ENCODE results near the gene CNGA2. TPM values are rescaled to one million over a fixed set of nuclear protein-coding genes. Genes with fewer than 3 reads are reported as not detected.

The CNGA2 gene
- total RNA-seq, 1 experiment from 2014 or later = not detected

DNA sequence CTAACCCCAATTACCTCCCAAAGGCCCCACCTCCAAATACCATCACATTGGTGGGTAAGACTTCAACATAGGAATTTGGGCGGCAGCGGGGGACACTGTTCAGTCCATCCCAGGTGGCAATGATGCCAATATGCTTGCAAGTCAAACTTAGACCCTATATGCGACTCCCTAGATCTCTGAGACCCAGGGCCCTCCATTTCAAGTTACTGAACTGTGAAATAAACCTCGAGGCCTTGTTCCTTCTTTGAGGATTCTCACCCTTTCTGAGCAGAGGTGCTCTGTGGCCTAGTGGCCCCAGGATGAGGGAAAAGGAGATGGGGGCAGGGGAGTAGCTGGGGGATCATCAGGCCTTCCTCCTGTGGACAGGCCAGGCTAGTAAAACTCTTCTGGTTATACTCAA lies 44.7 kb downstream of the CNGA2 start:
- intact Hi-C loops (cut with micrococcal nuclease) = no loop called here
- H3K36me3 ChIP-seq (ENCODE audit: control insufficient read depth in 1 of 2, insufficient read depth in 2 of 2, low read length in 2 of 2) = no peaks in the 10 kb centered on the region
- H3K9me3 ChIP-seq (ENCODE audit: control insufficient read depth in 1 of 2, insufficient read depth in 1 of 2, low read depth in 1 of 2, low read length in 2 of 2) = no peaks in the 10 kb centered on the region
- no peaks in the 10 kb centered on the region for H3K9me2 ChIP-seq (ENCODE audit: insufficient read depth)
- DNase-seq (ENCODE audit: low read depth, low spot score) (no peak), ATAC-seq (no peak)
- H3K27me3 ChIP-seq (ENCODE audit: insufficient read depth, low read length) = 0 out of 2 replicates have a peak, but pooled peaks cover 4% of the 10 kb centered on the region
- H3K4me1 ChIP-seq (ENCODE audit: control insufficient read depth in 1 of 2, insufficient read depth in 2 of 2, low read length in 2 of 2) = no peaks in the 10 kb centered on the region
- TF ChIP-seq TCF7L2 (IDR thresholded peaks at IDR 0.05; ENCODE audit: borderline replicate concordance, extremely low read depth, insufficient read depth, insufficient read length) = no peak
- no peak for TF ChIP-seq FOSL1 (IDR thresholded peaks at IDR 0.05; ENCODE audit: low read depth)
- TF ChIP-seq CEBPB (IDR thresholded peaks at IDR 0.05; ENCODE audit: low read depth) = no peak
- no peak overlapping the region for H2AFZ ChIP-seq (ENCODE audit: low read depth, low read length, poor library complexity, severe bottlenecking)
- no peak overlapping the region for H3K9ac ChIP-seq (ENCODE audit: low read length)
- H3K4me3 ChIP-seq (replicated peaks in 1 of 2; ENCODE audit: low read depth in 1 of 2, low read length in 2 of 2) = no peak overlapping the region
- ChIA-PET POLR2A (no interaction called here), RAD21 (ENCODE audit: low non-redundant PET in 1 of 2, low total read pairs in 2 of 2, uncharacterized antibody in 2 of 2, unreplicated experiment in 2 of 2) (no interaction called here), CTCF (no interaction called here)
- no peaks in the 10 kb centered on the region for H3K79me2 ChIP-seq (ENCODE audit: insufficient read depth, low read length)
- BruUV-seq (replicated peaks) = no TSS peak
- H3K27ac ChIP-seq (ENCODE audit: low read depth, low read length) = no peak overlapping the region
- no peaks in the 10 kb centered on the region for H4K20me1 ChIP-seq (ENCODE audit: insufficient read depth)
- no peak overlapping the region for H3K4me2 ChIP-seq (ENCODE audit: low read length)

DNA sequence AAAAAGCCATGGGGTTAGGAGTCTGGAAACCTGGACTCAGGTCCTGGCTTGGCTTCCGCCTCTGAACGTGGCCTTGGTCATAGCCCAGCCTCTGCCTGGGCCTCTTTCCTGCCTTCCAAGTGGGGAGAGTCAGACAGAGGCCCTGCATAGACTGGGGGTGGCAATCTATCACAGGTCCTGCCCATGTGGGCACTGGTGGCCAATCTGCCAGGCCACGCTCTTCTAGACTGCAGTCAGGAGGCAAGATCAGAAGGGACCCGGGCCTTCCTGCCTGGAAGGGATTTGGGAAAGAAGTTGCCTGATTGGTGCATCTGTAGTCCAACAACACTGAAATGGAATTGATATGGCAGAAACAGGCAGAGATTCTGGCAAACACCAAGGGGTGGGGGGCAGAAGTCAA lies 46.1 kb downstream of the CNGA2 start:
- H3K9me2 ChIP-seq (ENCODE audit: insufficient read depth) = no peaks in the 10 kb centered on the region
- H3K4me1 ChIP-seq (ENCODE audit: control insufficient read depth in 1 of 2, insufficient read depth in 2 of 2, low read length in 2 of 2) = no peaks in the 10 kb centered on the region
- no peak overlapping the region for H3K27ac ChIP-seq (ENCODE audit: low read depth, low read length)
- H3K4me2 ChIP-seq (ENCODE audit: low read length) = no peak overlapping the region
- H4K20me1 ChIP-seq (ENCODE audit: insufficient read depth) = no peaks in the 10 kb centered on the region
- no peak for ATAC-seq
- no TSS peak for BruUV-seq (replicated peaks)
- no peaks in the 10 kb centered on the region for H3K36me3 ChIP-seq (ENCODE audit: control insufficient read depth in 1 of 2, insufficient read depth in 2 of 2, low read length in 2 of 2)
- H3K4me3 ChIP-seq (replicated peaks in 1 of 2; ENCODE audit: low read depth in 1 of 2, low read length in 2 of 2) = no peak overlapping the region
- no peak overlapping the region for H3K9ac ChIP-seq (ENCODE audit: low read length)
- H3K9me3 ChIP-seq (ENCODE audit: control insufficient read depth in 1 of 2, insufficient read depth in 1 of 2, low read depth in 1 of 2, low read length in 2 of 2) = no peaks in the 10 kb centered on the region
- no peak for DNase-seq (ENCODE audit: low read depth, low spot score)
- RAD21 ChIA-PET (ENCODE audit: low non-redundant PET in 1 of 2, low total read pairs in 2 of 2, uncharacterized antibody in 2 of 2, unreplicated experiment in 2 of 2) = no interaction called here
- POLR2A ChIA-PET = no interaction called here
- H3K79me2 ChIP-seq (ENCODE audit: insufficient read depth, low read length) = no peaks in the 10 kb centered on the region
- no peak overlapping the region for H2AFZ ChIP-seq (ENCODE audit: low read depth, low read length, poor library complexity, severe bottlenecking)
- intact Hi-C loops (cut with micrococcal nuclease) = no loop called here
- CTCF ChIA-PET = no interaction called here
- H3K27me3 ChIP-seq (ENCODE audit: insufficient read depth, low read length) = 0 out of 2 replicates have a peak, but pooled peaks cover 1% of the 10 kb centered on the region
- no peak for TF ChIP-seq ELF1 (IDR thresholded peaks at IDR 0.05; ENCODE audit: borderline replicate concordance, low read depth)
- TF ChIP-seq CBX3 (IDR thresholded peaks at IDR 0.05; ENCODE audit: low read depth) = no peak
- TF ChIP-seq SRF (IDR thresholded peaks at IDR 0.05; ENCODE audit: low read depth) = no peak
- no peak for TF ChIP-seq TCF7L2 (IDR thresholded peaks at IDR 0.05; ENCODE audit: borderline replicate concordance, extremely low read depth, insufficient read depth, insufficient read length)
- TF ChIP-seq POLR2A (IDR thresholded peaks at IDR 0.05; ENCODE audit: borderline replicate concordance, extremely low read depth, insufficient read depth, insufficient read length) = no peak
- no peak for TF ChIP-seq RAD21 (IDR thresholded peaks at IDR 0.05; ENCODE audit: low read depth)
- TF ChIP-seq, protein P1, sequence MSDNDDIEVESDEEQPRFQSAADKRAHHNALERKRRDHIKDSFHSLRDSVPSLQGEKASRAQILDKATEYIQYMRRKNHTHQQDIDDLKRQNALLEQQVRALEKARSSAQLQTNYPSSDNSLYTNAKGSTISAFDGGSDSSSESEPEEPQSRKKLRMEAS (IDR thresholded peaks at IDR 0.05) = no peak
- no peak for TF ChIP-seq EGR1 (IDR thresholded peaks at IDR 0.05; ENCODE audit: low read depth)
- no peak for TF ChIP-seq CEBPB (IDR thresholded peaks at IDR 0.05; ENCODE audit: low read depth)
- TF ChIP-seq, protein P2, sequence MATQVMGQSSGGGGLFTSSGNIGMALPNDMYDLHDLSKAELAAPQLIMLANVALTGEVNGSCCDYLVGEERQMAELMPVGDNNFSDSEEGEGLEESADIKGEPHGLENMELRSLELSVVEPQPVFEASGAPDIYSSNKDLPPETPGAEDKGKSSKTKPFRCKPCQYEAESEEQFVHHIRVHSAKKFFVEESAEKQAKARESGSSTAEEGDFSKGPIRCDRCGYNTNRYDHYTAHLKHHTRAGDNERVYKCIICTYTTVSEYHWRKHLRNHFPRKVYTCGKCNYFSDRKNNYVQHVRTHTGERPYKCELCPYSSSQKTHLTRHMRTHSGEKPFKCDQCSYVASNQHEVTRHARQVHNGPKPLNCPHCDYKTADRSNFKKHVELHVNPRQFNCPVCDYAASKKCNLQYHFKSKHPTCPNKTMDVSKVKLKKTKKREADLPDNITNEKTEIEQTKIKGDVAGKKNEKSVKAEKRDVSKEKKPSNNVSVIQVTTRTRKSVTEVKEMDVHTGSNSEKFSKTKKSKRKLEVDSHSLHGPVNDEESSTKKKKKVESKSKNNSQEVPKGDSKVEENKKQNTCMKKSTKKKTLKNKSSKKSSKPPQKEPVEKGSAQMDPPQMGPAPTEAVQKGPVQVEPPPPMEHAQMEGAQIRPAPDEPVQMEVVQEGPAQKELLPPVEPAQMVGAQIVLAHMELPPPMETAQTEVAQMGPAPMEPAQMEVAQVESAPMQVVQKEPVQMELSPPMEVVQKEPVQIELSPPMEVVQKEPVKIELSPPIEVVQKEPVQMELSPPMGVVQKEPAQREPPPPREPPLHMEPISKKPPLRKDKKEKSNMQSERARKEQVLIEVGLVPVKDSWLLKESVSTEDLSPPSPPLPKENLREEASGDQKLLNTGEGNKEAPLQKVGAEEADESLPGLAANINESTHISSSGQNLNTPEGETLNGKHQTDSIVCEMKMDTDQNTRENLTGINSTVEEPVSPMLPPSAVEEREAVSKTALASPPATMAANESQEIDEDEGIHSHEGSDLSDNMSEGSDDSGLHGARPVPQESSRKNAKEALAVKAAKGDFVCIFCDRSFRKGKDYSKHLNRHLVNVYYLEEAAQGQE (IDR thresholded peaks at IDR 0.05; ENCODE audit: low read depth) = no peak
- TF ChIP-seq, protein P3, sequence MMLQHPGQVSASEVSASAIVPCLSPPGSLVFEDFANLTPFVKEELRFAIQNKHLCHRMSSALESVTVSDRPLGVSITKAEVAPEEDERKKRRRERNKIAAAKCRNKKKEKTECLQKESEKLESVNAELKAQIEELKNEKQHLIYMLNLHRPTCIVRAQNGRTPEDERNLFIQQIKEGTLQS (IDR thresholded peaks at IDR 0.05) = no peak
- TF ChIP-seq, protein P4, sequence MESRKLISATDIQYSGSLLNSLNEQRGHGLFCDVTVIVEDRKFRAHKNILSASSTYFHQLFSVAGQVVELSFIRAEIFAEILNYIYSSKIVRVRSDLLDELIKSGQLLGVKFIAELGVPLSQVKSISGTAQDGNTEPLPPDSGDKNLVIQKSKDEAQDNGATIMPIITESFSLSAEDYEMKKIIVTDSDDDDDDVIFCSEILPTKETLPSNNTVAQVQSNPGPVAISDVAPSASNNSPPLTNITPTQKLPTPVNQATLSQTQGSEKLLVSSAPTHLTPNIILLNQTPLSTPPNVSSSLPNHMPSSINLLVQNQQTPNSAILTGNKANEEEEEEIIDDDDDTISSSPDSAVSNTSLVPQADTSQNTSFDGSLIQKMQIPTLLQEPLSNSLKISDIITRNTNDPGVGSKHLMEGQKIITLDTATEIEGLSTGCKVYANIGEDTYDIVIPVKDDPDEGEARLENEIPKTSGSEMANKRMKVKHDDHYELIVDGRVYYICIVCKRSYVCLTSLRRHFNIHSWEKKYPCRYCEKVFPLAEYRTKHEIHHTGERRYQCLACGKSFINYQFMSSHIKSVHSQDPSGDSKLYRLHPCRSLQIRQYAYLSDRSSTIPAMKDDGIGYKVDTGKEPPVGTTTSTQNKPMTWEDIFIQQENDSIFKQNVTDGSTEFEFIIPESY (IDR thresholded peaks at IDR 0.05; ENCODE audit: extremely low read depth, insufficient replicate concordance, low read length) = no peak
- no peak for TF ChIP-seq FOSL1 (IDR thresholded peaks at IDR 0.05; ENCODE audit: low read depth)
- TF ChIP-seq JUND (IDR thresholded peaks at IDR 0.05) = no peak
- TF ChIP-seq EZH2 (IDR thresholded peaks at IDR 0.05) = no peak
- TF ChIP-seq YY1 (IDR thresholded peaks at IDR 0.05; ENCODE audit: extremely low read depth, insufficient replicate concordance, low read depth, low read length) = no peak
- TF ChIP-seq SIN3A (IDR thresholded peaks at IDR 0.05; ENCODE audit: low read depth) = no peak
